Measurements from ENCODE around the gene TNFSF12.

DNA sequence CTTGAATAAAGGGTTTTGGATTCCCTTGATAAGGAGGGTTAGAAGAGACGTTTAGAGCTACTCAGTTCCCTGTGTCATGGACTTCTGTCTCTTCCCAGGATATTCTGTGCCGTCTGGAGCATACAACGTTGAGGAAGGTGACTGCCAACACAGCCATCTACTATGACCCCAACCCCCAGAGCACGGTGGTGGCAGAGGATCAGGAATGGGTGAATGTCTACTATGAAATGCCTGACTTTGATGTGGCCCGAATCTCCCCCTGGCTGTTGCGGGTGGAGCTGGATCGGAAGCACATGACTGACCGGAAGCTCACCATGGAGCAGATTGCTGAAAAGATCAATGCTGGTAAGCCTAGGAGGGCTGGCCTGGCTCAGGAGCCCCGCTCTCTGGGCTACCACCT lies 40.0 kb upstream of the TNFSF12 start:
- TF ChIP-seq, protein P1, sequence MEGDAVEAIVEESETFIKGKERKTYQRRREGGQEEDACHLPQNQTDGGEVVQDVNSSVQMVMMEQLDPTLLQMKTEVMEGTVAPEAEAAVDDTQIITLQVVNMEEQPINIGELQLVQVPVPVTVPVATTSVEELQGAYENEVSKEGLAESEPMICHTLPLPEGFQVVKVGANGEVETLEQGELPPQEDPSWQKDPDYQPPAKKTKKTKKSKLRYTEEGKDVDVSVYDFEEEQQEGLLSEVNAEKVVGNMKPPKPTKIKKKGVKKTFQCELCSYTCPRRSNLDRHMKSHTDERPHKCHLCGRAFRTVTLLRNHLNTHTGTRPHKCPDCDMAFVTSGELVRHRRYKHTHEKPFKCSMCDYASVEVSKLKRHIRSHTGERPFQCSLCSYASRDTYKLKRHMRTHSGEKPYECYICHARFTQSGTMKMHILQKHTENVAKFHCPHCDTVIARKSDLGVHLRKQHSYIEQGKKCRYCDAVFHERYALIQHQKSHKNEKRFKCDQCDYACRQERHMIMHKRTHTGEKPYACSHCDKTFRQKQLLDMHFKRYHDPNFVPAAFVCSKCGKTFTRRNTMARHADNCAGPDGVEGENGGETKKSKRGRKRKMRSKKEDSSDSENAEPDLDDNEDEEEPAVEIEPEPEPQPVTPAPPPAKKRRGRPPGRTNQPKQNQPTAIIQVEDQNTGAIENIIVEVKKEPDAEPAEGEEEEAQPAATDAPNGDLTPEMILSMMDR (IDR thresholded peaks at IDR 0.05), result no peak
- TF ChIP-seq EP300 (IDR thresholded peaks at IDR 0.05; ENCODE audit: borderline replicate concordance in 1 of 2, low read depth in 1 of 2, low read length in 1 of 2) (no peak), NFIC (IDR thresholded peaks at IDR 0.05; ENCODE audit: borderline replicate concordance) (no peak), SMC3 (IDR thresholded peaks at IDR 0.05; ENCODE audit: low read depth, low read length) (no peak), TAF1 (IDR thresholded peaks at IDR 0.05; ENCODE audit: borderline replicate concordance, low read depth, low read length) (no peak), RAD21 (IDR thresholded peaks at IDR 0.05; ENCODE audit: low read length) (no peak), EZH2phosphoT487 (IDR thresholded peaks at IDR 0.05; ENCODE audit: borderline replicate concordance, low read depth) (no peak), POLR2AphosphoS5 (IDR thresholded peaks at IDR 0.05; ENCODE audit: low read depth, low read length) (no peak), TCF12 (IDR thresholded peaks at IDR 0.05) (no peak), GABPA (IDR thresholded peaks at IDR 0.05; ENCODE audit: low read depth) (no peak), CHD2 (IDR thresholded peaks at IDR 0.05; ENCODE audit: low read length, partially characterized antibody) (no peak), TEAD4 (IDR thresholded peaks at IDR 0.05; ENCODE audit: borderline replicate concordance, insufficient read depth) (no peak), YY1 (IDR thresholded peaks at IDR 0.05; ENCODE audit: low read depth) (no peak)
- TF ChIP-seq, protein P2, sequence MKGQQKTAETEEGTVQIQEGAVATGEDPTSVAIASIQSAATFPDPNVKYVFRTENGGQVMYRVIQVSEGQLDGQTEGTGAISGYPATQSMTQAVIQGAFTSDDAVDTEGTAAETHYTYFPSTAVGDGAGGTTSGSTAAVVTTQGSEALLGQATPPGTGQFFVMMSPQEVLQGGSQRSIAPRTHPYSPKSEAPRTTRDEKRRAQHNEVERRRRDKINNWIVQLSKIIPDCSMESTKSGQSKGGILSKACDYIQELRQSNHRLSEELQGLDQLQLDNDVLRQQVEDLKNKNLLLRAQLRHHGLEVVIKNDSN (IDR thresholded peaks at IDR 0.05; ENCODE audit: borderline replicate concordance, low read depth), result no peak
